Activated T-cell treated with anti-CD3 and anti-CD28 coated beads, Interleukin-2, amount 50 U/mL, for 4 hours (primary cell): Measurements from ENCODE around the gene SYCP3. TPM values are rescaled to one million over a fixed set of nuclear protein-coding genes. Genes with fewer than 3 reads are reported as not detected.

ENCODE experiments used
- ATAC-seq, 2 donors: fragments of 200-7000 bp; cut with Tn5 transposase; one replicate each; pipeline ENCODE4 v1.10.0; 2021
- DNase-seq: peaks from one replicate; pipeline ENCODE4 v3.0.0-alpha.2; 2020
- H3K27me3 Mint-ChIP-seq: one replicate; pipeline ENCODE4 v1.8.0; 2021; ENCODE audit warnings: low read depth, mixed read lengths
- H3K36me3 Mint-ChIP-seq: one replicate; pipeline ENCODE4 v1.8.0; 2022; ENCODE audit warnings: mixed read lengths; ENCODE audit not compliant: insufficient read depth
- H3K4me1 Mint-ChIP-seq: one replicate; pipeline ENCODE4 v1.8.0; 2021; ENCODE audit warnings: low read depth, mixed read lengths
- H3K4me3 Mint-ChIP-seq: one replicate; pipeline ENCODE4 v1.8.0; 2021; ENCODE audit warnings: mild to moderate bottlenecking, moderate library complexity, mixed read lengths
- H3K9me3 Mint-ChIP-seq: one replicate; pipeline ENCODE4 v1.8.0; 2021; ENCODE audit warnings: mixed read lengths
- total RNA-seq, 3 donors: library from RNA; stranded (reverse); gene quantifications; one replicate each; pipeline ENCODE4 v1.2.1, GENCODE V29; 2021

SYCP3 gene
- total RNA-seq, 3 donors from 2014 or later: 0.13 to 0.43 TPM; not detected in 1

GRCh38 chr12:101772012-101772775 lies 32.9 kb upstream of the SYCP3 start:
- no peak overlapping the region for H3K4me3 Mint-ChIP-seq
- no peaks in the 10 kb centered on the region for H3K27me3 Mint-ChIP-seq
- H3K36me3 Mint-ChIP-seq: peaks cover 19% of the 10 kb centered on the region
- DNase-seq (no peak), ATAC-seq (no peak)
- no peaks in the 10 kb centered on the region for H3K4me1 Mint-ChIP-seq
- no peaks in the 10 kb centered on the region for H3K9me3 Mint-ChIP-seq

- H3K9me3 Mint-ChIP-seq: no peaks in the 10 kb centered on the region
- no peak overlapping the region for H3K4me3 Mint-ChIP-seq
- peaks cover 27% of the 10 kb centered on the region for H3K36me3 Mint-ChIP-seq
- H3K27me3 Mint-ChIP-seq: no peaks in the 10 kb centered on the region
- ATAC-seq (no peak), DNase-seq (no peak)
- no peaks in the 10 kb centered on the region for H3K4me1 Mint-ChIP-seq
These were observed 30.6 kb upstream of the SYCP3 start for GRCh38 chr12:101769865-101770264.

- Mint-ChIP-seq H3K4me1 (no peaks in the 10 kb centered on the region), H3K9me3 (no peaks in the 10 kb centered on the region), H3K4me3 (no peak overlapping the region), H3K36me3 (peaks cover 33% of the 10 kb centered on the region), H3K27me3 (no peaks in the 10 kb centered on the region)
- DNase-seq (no peak), ATAC-seq (no peak)
These were observed 29.5 kb upstream of the SYCP3 start for GRCh38 chr12:101768781-101769180.

- H3K4me3 Mint-ChIP-seq: no peak overlapping the region
- DNase-seq (no peak), ATAC-seq (no peak)
- no peaks in the 10 kb centered on the region for H3K4me1 Mint-ChIP-seq
- H3K27me3 Mint-ChIP-seq: no peaks in the 10 kb centered on the region
- peaks cover 33% of the 10 kb centered on the region for H3K36me3 Mint-ChIP-seq
- no peaks in the 10 kb centered on the region for H3K9me3 Mint-ChIP-seq
These were observed 28.3 kb upstream of the SYCP3 start for GRCh38 chr12:101767537-101767936.

GRCh38 chr12:101764051-101764792 lies 25.0 kb upstream of the SYCP3 start:
- H3K27me3 Mint-ChIP-seq: no peaks in the 10 kb centered on the region
- peaks cover 32% of the 10 kb centered on the region for H3K36me3 Mint-ChIP-seq
- no peak for ATAC-seq

GRCh38 chr12:101763246-101763931 lies 24.1 kb upstream of the SYCP3 start:
- H3K4me1 Mint-ChIP-seq: no peaks in the 10 kb centered on the region
- peaks cover 32% of the 10 kb centered on the region for H3K36me3 Mint-ChIP-seq
- ATAC-seq: no peak
- no peaks in the 10 kb centered on the region for H3K27me3 Mint-ChIP-seq
- H3K4me3 Mint-ChIP-seq: no peak overlapping the region
- no peaks in the 10 kb centered on the region for H3K9me3 Mint-ChIP-seq
- no peak for DNase-seq

More at GRCh38 chr12:101764051-101764792, 25.0 kb upstream of the SYCP3 start:
- no peak for DNase-seq
- Mint-ChIP-seq H3K9me3 (no peaks in the 10 kb centered on the region), H3K4me1 (no peaks in the 10 kb centered on the region), H3K4me3 (no peak overlapping the region)

- Mint-ChIP-seq H3K9me3 (no peaks in the 10 kb centered on the region), H3K36me3 (peaks cover 35% of the 10 kb centered on the region), H3K27me3 (no peaks in the 10 kb centered on the region), H3K4me3 (no peak overlapping the region), H3K4me1 (no peaks in the 10 kb centered on the region)
- ATAC-seq (no peak), DNase-seq (no peak)
These were observed 22.5 kb upstream of the SYCP3 start for GRCh38 chr12:101761781-101762180.

GRCh38 chr12:101761350-101761749 lies 22.1 kb upstream of the SYCP3 start:
- DNase-seq: no peak
- Mint-ChIP-seq H3K9me3 (no peaks in the 10 kb centered on the region), H3K36me3 (peaks cover 32% of the 10 kb centered on the region), H3K4me3 (no peak overlapping the region), H3K4me1 (no peaks in the 10 kb centered on the region), H3K27me3 (no peaks in the 10 kb centered on the region)
- no peak for ATAC-seq

- Mint-ChIP-seq H3K4me3 (no peak overlapping the region), H3K4me1 (no peaks in the 10 kb centered on the region), H3K27me3 (no peaks in the 10 kb centered on the region), H3K36me3 (peaks cover 26% of the 10 kb centered on the region), H3K9me3 (no peaks in the 10 kb centered on the region)
- ATAC-seq (peak in 1 of 2 donors; percentile 58), DNase-seq (no peak)
These were observed 20.3 kb upstream of the SYCP3 start for GRCh38 chr12:101759396-101760047.

- Mint-ChIP-seq H3K9me3 (no peaks in the 10 kb centered on the region), H3K36me3 (peaks cover 21% of the 10 kb centered on the region), H3K4me3 (no peak overlapping the region), H3K4me1 (no peaks in the 10 kb centered on the region), H3K27me3 (no peaks in the 10 kb centered on the region)
- ATAC-seq: no peak
- no peak for DNase-seq
These were observed 10.9 kb upstream of the SYCP3 start for GRCh38 chr12:101750152-101750551.

GRCh38 chr12:101749657-101750056 lies 10.4 kb upstream of the SYCP3 start:
- H3K27me3 Mint-ChIP-seq: no peaks in the 10 kb centered on the region
- ATAC-seq (no peak), DNase-seq (no peak)
- no peaks in the 10 kb centered on the region for H3K4me1 Mint-ChIP-seq
- peaks cover 19% of the 10 kb centered on the region for H3K36me3 Mint-ChIP-seq
- no peak overlapping the region for H3K4me3 Mint-ChIP-seq
- no peaks in the 10 kb centered on the region for H3K9me3 Mint-ChIP-seq

GRCh38 chr12:101748907-101749306 lies 9.6 kb upstream of the SYCP3 start:
- H3K36me3 Mint-ChIP-seq: peaks cover 22% of the 10 kb centered on the region
- no peaks in the 10 kb centered on the region for H3K9me3 Mint-ChIP-seq
- no peak overlapping the region for H3K4me3 Mint-ChIP-seq
- no peak for DNase-seq
- peaks cover 3% of the 10 kb centered on the region for H3K4me1 Mint-ChIP-seq
- ATAC-seq: no peak
- no peaks in the 10 kb centered on the region for H3K27me3 Mint-ChIP-seq

- peaks cover 27% of the 10 kb centered on the region for H3K36me3 Mint-ChIP-seq
- H3K9me3 Mint-ChIP-seq: no peaks in the 10 kb centered on the region
- H3K4me1 Mint-ChIP-seq: peaks cover 11% of the 10 kb centered on the region
- ATAC-seq (no peak), DNase-seq (no peak)
- no peaks in the 10 kb centered on the region for H3K27me3 Mint-ChIP-seq
- H3K4me3 Mint-ChIP-seq: no peak overlapping the region
These were observed 8.4 kb upstream of the SYCP3 start for GRCh38 chr12:101747697-101748096.

- H3K4me3 Mint-ChIP-seq: no peak overlapping the region
- no peaks in the 10 kb centered on the region for H3K27me3 Mint-ChIP-seq
- H3K9me3 Mint-ChIP-seq: no peaks in the 10 kb centered on the region
- ATAC-seq: no peak
- no peak for DNase-seq
- peaks cover 11% of the 10 kb centered on the region for H3K4me1 Mint-ChIP-seq
- peaks cover 24% of the 10 kb centered on the region for H3K36me3 Mint-ChIP-seq
These were observed 7.4 kb upstream of the SYCP3 start for GRCh38 chr12:101746661-101747060.
